Chondrocyte (in vitro differentiated cells): ENCODE results near the gene NXN. TPM values are rescaled to one million over a fixed set of nuclear protein-coding genes. Genes with fewer than 3 reads are reported as not detected.
A peak's percentile ranks its signal among the peaks of the same experiment; 100 is the strongest.

Experiments used
- DNase-seq: peaks from one replicate; pipeline ENCODE4 v3.0.0; 2021; ENCODE audit warnings: mixed read lengths, low spot score
- H3K27ac Mint-ChIP-seq: one replicate; pipeline ENCODE4 v1.8.0; 2021; ENCODE audit warnings: mild to moderate bottlenecking, moderate library complexity, mixed read lengths; ENCODE audit not compliant: unreplicated experiment
- H3K27me3 Mint-ChIP-seq: 2 replicates; pipeline ENCODE4 v1.8.0; 2021; ENCODE audit warnings: low read depth, mixed read lengths
- H3K36me3 Mint-ChIP-seq: 2 replicates; pipeline ENCODE4 v1.8.0; 2021; ENCODE audit warnings: low read depth, mixed read lengths
- H3K4me1 Mint-ChIP-seq: 2 replicates; pipeline ENCODE4 v1.8.0; 2021; ENCODE audit warnings: low read depth, mild to moderate bottlenecking, mixed read lengths
- H3K4me3 Mint-ChIP-seq: one replicate; pipeline ENCODE4 v1.8.0; 2021; ENCODE audit warnings: mild to moderate bottlenecking, moderate library complexity, mixed read lengths; ENCODE audit not compliant: unreplicated experiment
- H3K9me3 Mint-ChIP-seq: 2 replicates; pipeline ENCODE4 v1.8.0; 2021; ENCODE audit warnings: low read depth, mixed read lengths
- CTCF ChIP-seq: fragments of 200-600 bp; sonication (generic); IDR thresholded peaks from 2 replicates; pipeline ENCODE4 v1.5.0; 2021; ENCODE audit warnings: antibody characterized with exemption, mild to moderate bottlenecking, moderate library complexity
- total RNA-seq: library from RNA; stranded (reverse); gene quantifications from 3 replicates; pipeline ENCODE4 v1.2.1, GENCODE V29; 2021

The NXN gene
- total RNA-seq, 1 donor from 2014 or later = 86.4 TPM

GRCh38 chr17:935485-935884, 44.1 kb downstream of the NXN start:
- no peaks in the 10 kb centered on the region for H3K27me3 Mint-ChIP-seq
- peaks cover 3% of the 10 kb centered on the region for H3K36me3 Mint-ChIP-seq
- H3K27ac Mint-ChIP-seq = no peak overlapping the region
- H3K4me1 Mint-ChIP-seq = peaks cover 52% of the 10 kb centered on the region
- no peak for TF ChIP-seq CTCF
- H3K4me3 Mint-ChIP-seq = no peak overlapping the region
- DNase-seq = no peak
- H3K9me3 Mint-ChIP-seq = no peaks in the 10 kb centered on the region

DNA sequence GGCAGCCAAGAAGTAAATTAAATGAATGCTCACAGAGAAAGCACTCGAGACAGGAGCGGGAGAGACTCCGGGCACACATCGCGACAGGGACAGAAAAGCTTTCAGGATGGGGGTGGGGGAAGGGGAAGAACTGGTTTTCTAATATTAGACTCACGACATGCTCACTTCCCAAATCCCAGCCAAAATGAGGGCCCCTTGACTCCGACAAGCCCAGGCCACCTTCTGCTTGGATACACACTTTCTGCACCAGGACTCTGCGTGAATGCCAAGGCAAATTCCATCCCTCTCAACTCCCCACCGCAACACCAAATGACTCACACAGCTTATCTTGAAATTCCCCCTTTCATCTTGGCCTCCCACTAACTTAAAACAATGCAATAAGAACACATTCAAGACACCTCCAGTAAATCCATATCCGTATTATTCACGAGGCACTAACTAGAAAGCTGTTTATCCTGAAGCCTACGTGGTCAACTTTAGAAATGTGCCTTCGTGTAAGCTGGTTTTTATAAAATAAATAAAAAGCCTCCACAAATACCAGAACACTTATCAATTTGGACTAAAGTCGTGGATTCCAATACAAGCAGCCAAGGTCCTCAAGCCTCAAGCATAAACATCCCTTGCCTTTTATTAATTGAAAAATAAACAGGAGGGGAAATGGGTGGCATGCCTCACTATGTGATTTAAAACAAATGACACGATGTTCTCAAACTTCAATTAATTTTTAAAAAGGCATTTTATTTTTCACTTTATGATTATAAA, 46.1 kb downstream of the NXN start:
- DNase-seq = no peak
- Mint-ChIP-seq H3K27ac (peak overlapping the region; percentile 93), H3K36me3 (peaks cover 5% of the 10 kb centered on the region), H3K27me3 (no peaks in the 10 kb centered on the region), H3K4me1 (peaks cover 63% of the 10 kb centered on the region), H3K4me3 (peak overlapping the region; percentile 51), H3K9me3 (no peaks in the 10 kb centered on the region)
- no peak for TF ChIP-seq CTCF

- TF ChIP-seq CTCF = no peak
- Mint-ChIP-seq H3K9me3 (no peaks in the 10 kb centered on the region), H3K36me3 (peaks cover 4% of the 10 kb centered on the region), H3K27ac (peak overlapping the region; percentile 74), H3K27me3 (no peaks in the 10 kb centered on the region), H3K4me1 (peaks cover 78% of the 10 kb centered on the region), H3K4me3 (peak overlapping the region; percentile 2)
- no peak for DNase-seq
Measured at GRCh38 chr17:930258-930657, 49.3 kb downstream of the NXN start.

DNA sequence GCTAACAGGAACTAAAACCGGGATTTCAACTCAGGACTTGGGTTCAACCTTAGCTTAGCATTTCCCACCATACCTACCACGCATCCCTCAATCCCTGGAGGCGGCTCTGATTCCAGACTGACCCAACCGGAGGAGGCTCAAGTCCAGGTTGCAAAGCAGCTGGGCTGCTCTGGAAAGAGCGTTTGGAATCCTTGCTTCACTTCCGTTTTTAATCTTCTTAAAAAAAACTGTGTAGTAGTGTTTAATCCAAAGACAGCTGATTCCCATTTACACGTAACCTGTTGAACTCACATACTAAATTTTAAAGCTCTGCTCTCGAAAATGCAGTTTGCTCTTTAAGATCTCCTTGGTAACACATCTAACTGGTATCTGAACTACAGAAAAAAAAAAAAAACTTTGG, 50.0 kb downstream of the NXN start:
- H3K9me3 Mint-ChIP-seq = no peaks in the 10 kb centered on the region
- peaks cover 83% of the 10 kb centered on the region for H3K4me1 Mint-ChIP-seq
- peaks cover 4% of the 10 kb centered on the region for H3K36me3 Mint-ChIP-seq
- no peaks in the 10 kb centered on the region for H3K27me3 Mint-ChIP-seq
- TF ChIP-seq CTCF = no peak
- no peak for DNase-seq
- H3K27ac Mint-ChIP-seq = peak overlapping the region; percentile 74
- no peak overlapping the region for H3K4me3 Mint-ChIP-seq

- H3K4me1 Mint-ChIP-seq = peaks cover 77% of the 10 kb centered on the region
- TF ChIP-seq CTCF = no peak
- H3K27me3 Mint-ChIP-seq = no peaks in the 10 kb centered on the region
- no peak for DNase-seq
- H3K4me3 Mint-ChIP-seq = peak overlapping the region; percentile 38
- H3K36me3 Mint-ChIP-seq = peaks cover 5% of the 10 kb centered on the region
- H3K9me3 Mint-ChIP-seq = no peaks in the 10 kb centered on the region
- H3K27ac Mint-ChIP-seq = peak overlapping the region; percentile 97
Measured at GRCh38 chr17:927611-928461, 51.7 kb downstream of the NXN start.
